Stomach smooth muscle (tissue), 2 donors: Measurements from ENCODE around the gene SFPQ.
"Not testable (repeated sequence)": the region's sequence is repeated elsewhere in the genome, so short reads cannot be mapped to it uniquely, and the experiment has no call there.

Source experiments
- H3K27ac ChIP-seq: one replicate; pipeline ENCODE4 v1.7.0; 2013; ENCODE audit warnings: mild to moderate bottlenecking, low read length, inconsistent platforms
- H3K27me3 ChIP-seq, 2 donors: one replicate each; pipeline ENCODE4 v1.7.0; 2013; ENCODE audit warnings: low read length in 2 of 2; ENCODE audit not compliant: insufficient read depth in 2 of 2, control insufficient read depth in 1 of 2
- H3K36me3 ChIP-seq, 2 donors: one replicate each; pipeline ENCODE4 v1.7.0; 2013; ENCODE audit warnings: low read length in 2 of 2; ENCODE audit not compliant: control insufficient read depth in 2 of 2, insufficient read depth in 2 of 2
- H3K4me1 ChIP-seq: one replicate; pipeline ENCODE4 v1.7.0; 2013; ENCODE audit warnings: low read length; ENCODE audit not compliant: control insufficient read depth, insufficient read depth
- H3K4me3 ChIP-seq, 2 donors: one replicate each; pipeline ENCODE4 v1.7.0; 2013; ENCODE audit warnings: low read length in 2 of 2
- H3K9ac ChIP-seq, 2 donors: one replicate each; pipeline ENCODE4 v1.7.0; 2013; ENCODE audit warnings: low read length in 2 of 2, mild to moderate bottlenecking in 1 of 2
- H3K9me3 ChIP-seq, 2 donors: one replicate each; pipeline ENCODE4 v1.7.0; 2013; ENCODE audit warnings: low read length in 2 of 2; ENCODE audit not compliant: control insufficient read depth in 2 of 2
- donor health status: healthy.
- donor health status: Pancreatic carcinoma.

The SFPQ gene

GRCh38 chr1:35142294-35142693 lies 50.7 kb downstream of the SFPQ start:
- H3K9ac ChIP-seq, H3K4me3 ChIP-seq, H3K27ac ChIP-seq: not testable (repeated sequence)

GRCh38 chr1:35137590-35137989 lies 55.4 kb downstream of the SFPQ start:
- not testable (repeated sequence) for H3K36me3 ChIP-seq, H3K9ac ChIP-seq, H3K4me3 ChIP-seq, H3K27me3 ChIP-seq, H3K4me1 ChIP-seq, H3K27ac ChIP-seq, H3K9me3 ChIP-seq

More at GRCh38 chr1:35142294-35142693, 50.7 kb downstream of the SFPQ start:
- not testable (repeated sequence) for H3K4me1 ChIP-seq, H3K27me3 ChIP-seq, H3K36me3 ChIP-seq, H3K9me3 ChIP-seq

GRCh38 chr1:35136780-35137179 lies 56.2 kb downstream of the SFPQ start:
- Histone ChIP-seq H3K9me3 (no peaks in the 10 kb centered on the region), H3K27ac (no peak overlapping the region), H3K27me3 (no peaks in the 10 kb centered on the region), H3K4me1 (no peaks in the 10 kb centered on the region), H3K36me3 (no peaks in the 10 kb centered on the region), H3K9ac (no peak overlapping the region), H3K4me3 (no peak overlapping the region)
